ENCODE results near the gene NCK2.

Gene NCK2

DNA sequence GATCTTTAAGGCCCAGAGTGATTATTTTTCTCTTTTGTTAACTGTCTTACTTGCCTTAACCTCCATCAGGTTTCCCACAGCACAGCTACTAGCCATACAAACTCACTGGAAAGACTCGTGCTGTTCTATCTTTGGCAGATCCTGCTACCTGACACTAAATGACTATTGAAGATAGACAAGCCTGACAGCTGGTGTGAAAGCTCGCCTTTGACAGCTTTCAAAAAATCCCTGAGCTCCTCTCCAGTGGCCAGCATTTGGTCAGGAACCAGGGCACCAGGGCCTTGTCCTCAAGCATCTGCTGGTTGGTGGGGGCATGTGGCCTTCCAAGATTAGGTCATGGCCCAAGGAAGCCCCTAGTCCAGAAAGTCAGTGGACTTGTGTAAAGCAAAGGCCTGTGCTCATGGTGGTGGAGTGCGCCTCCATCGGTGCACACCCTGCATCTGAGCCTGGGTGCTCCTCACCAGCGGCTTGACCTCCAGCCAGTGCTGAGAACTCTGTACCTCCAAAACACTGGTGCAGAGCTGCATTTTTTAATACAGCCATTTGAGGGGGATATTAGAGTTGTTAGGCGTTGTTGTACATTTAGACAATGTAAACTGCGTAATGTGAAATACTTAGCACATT lies 158.5 kb downstream of the NCK2 start:
- DNase-seq = no peak

GRCh38 chr2:105904938-105905337 lies 160.2 kb downstream of the NCK2 start:
- DNase-seq = no peak

GRCh38 chr2:105906481-105906880 lies 161.8 kb downstream of the NCK2 start:
- DNase-seq = no peak

- no peak for DNase-seq
Observed at GRCh38 chr2:105907184-105907583, 162.5 kb downstream of the NCK2 start.

- no peak for DNase-seq
Observed at GRCh38 chr2:105909215-105909614, 164.5 kb downstream of the NCK2 start.

GRCh38 chr2:105910497-105911238 lies 166.0 kb downstream of the NCK2 start:
- DNase-seq = no peak

DNA sequence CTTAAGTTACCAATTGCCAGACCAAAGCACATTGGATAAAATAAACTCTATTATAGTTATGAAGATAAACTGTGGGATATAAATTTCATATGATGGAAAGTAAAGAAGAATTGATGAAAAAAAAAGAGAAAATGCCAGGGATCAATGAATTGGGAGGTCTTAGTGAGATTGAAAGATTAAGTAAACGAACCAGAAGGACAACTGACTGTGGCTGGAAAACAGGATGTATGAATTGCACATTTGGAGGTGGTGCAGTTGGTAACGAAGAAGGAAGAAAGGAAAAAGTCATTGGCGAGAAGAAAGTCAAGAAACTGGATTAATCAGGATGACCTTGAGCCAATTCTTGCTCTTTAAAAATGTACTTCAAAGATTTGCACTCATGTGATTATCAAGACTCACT lies 166.7 kb downstream of the NCK2 start:
- DNase-seq = no peak

- DNase-seq = no peak
Observed at GRCh38 chr2:105912081-105912480, 167.4 kb downstream of the NCK2 start.

DNA sequence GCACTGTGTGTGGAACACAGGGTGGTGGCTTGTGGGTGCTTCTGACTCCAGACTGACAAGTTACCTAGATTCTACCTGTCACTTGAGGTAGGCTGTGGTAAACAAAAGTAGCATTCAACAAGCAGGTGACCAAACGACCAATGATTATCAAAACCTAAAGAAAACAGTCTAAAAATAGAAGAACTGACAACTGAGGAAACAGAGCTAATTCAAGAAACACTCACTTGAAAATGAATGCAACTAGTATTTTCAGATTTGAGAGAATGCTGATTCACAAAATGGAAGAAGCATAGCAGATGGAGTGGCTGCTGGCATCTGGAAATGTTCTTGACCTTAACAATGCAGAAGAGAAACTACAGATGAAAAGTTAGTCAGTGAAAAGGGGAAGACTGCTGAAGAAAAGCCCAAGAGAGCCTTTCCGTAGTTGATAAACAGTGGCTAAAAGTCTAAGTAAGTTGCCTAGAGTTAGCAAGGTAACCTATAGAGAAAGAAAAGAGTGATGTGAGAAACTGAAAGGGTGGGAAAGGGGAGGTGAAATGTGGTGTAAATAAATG lies 170.4 kb downstream of the NCK2 start:
- no peak for DNase-seq

DNA sequence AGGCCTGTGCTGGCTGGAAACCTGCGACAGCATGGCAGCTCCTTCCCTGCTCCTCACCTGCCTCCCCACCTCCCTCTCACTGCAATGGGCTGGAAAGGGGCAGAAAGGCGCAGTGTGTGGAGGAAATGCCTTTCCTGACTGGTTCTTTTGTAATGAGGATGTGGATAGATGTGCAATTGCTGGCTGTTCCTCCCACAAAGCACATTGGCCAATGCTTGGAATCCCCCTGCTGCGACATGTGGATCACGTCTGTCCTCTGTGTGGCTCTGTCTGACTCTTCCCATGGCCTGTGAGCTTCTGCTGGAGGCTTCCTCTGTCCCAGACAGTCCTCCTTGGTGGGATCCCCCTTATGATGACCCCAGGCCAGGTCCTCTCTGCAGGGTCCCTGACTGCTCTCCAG lies 172.5 kb downstream of the NCK2 start:
- DNase-seq = no peak

- DNase-seq = no peak
Observed at GRCh38 chr2:105917688-105918087, 173.0 kb downstream of the NCK2 start.

DNA sequence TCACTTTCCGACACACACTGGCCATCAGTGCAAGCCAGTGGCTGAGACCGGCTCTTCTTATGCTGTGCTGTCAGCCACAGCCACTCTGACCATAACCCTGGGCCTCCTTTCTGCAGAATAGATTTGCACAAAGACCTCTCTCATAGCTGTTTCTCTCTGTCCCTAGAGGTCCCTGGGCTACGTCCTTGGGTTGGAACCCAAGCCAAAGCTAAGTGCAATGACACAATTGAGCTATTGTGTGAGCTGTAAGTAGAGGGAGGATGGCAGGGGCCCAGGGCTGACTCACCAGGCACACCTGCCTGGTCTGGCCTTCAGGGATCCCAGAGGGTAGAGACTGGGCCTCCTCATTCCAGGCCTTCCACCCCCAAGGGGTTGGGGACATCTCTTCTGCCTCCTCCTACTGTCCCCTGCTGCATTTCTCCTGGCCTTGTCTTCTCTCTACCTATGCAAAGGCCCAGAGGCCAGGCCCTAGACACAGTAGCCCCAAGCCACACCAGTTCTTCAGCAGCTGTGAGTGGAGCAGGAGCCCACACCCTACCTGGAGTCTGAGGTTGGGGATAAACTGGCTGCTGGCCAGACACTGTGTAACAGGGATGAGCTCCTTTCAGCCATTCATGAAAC lies 174.6 kb downstream of the NCK2 start:
- DNase-seq = no peak

GRCh38 chr2:105919826-105920225 lies 175.1 kb downstream of the NCK2 start:
- DNase-seq = peak; percentile 62

- no peak for DNase-seq
Observed at GRCh38 chr2:105924271-105924670, 179.6 kb downstream of the NCK2 start.

DNA sequence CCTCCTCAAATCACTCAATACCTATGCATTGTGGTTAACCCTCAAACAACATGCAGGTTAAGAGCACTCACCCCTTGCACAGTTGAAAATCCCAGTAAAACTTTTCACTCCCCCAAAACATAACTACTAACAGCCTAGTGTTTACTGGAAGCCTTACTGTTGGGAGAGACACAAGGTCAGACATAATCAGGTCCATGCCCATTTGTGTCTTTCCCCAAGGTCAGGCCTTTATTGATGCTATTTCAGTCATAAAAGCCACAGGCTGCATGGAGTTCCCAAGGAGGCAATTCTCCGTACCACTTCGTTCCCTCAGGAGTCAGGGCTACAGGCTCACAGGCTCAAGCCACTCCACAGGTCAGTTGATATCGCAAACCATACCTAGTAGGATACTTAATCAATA lies 180.2 kb downstream of the NCK2 start:
- DNase-seq = no peak

DNA sequence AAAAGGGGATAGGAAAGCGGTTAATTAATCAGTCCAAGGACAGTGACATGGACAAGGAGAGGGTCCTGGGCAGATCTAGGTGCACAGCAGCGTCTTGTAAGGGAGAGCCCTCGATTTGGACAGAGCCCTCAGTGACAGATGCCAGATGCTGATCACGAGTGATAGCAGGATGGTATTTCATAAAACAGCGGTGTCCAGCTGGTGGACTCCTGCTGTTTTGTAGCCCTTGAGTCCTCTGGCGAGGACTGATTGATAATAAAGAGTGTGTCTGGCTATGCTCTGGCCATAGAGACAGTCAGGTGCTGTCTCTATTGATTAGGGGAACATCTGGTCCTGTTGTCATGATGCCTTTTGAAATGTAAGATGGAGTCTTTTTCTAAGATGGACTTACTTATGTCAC lies 180.7 kb downstream of the NCK2 start:
- DNase-seq = no peak

GRCh38 chr2:105926960-105927678 lies 182.4 kb downstream of the NCK2 start:
- DNase-seq = peak; percentile 56

DNA sequence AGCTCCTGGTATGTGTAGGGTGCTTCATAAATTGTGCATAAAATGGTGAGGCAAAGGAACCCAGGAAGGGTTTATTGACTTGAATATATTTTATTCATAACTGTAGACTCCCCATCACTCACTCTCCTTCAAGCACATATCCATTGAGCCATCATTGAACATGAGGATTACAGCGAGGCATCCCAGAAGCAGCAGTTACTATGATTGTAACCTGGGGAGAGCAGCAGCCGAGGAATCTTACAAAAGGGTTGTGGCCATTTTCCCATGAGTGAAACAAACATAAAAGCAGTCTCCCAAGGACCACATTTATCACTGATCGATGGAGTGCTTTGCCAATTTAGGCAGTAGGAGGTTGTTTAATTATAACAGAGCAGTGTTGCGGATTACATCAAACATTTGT lies 183.4 kb downstream of the NCK2 start:
- DNase-seq = no peak

GRCh38 chr2:105928563-105928962 lies 183.9 kb downstream of the NCK2 start:
- DNase-seq = no peak

DNA sequence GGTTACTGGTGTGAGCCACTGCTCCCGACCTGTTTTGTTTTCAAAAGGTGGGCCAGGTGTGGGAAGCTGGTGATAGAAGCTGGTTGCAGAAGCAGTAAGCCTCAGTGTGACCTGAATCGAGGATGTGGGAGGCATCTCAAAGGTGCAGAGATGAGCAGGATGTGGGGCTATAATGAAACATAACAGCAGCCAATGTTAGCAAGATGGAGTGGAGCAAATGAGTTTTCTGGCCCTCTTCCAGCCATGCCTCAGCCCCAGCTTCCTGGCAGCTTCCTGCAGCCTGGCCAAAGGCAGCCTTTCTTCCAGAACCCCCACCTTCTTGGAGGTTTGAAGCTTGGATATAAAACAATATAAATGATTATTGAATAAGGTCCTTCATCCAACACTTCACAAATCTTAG lies 184.8 kb downstream of the NCK2 start:
- peak; percentile 48 for DNase-seq

DNA sequence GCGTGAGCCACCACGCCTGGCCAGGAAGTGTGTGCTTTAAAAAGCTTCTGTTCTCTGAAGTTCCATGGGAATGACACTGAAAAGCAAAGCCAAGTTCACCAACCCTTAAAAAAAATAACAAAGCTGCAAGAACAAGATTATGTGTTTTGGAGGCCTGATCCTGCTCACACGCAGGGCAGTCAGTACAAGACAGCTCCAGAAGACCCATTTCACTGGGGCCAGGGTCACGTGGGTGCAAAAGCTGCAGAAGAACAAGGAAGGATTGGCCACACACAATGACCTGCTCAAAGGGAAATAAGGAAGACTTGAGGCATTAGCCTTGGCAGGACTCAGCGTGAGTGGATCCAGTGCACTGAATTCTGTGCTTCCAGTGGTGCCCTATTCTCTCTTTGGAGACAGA lies 187.9 kb downstream of the NCK2 start:
- DNase-seq = no peak

DNA sequence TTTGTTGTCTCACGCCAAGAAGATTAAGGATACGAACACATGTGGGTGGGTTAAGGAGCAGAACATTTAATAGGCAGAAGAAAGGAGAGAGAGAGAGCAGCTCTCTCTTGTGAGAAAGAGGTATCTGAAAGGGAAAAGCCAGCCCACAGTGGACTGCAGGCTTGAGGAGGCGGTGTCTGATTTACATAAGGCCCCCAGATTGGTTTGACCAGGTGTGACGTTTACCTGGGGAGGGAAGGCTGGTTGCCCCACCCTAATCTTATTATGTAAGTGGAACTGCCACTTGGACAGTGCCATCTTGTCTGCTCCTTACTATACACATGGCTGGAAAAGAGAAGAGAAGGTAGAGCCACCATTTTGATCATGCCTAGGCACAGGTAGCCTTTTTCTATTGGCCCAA lies 189.2 kb downstream of the NCK2 start:
- no peak for DNase-seq

- DNase-seq = peak; percentile 50
Observed at GRCh38 chr2:105934467-105934866, 189.8 kb downstream of the NCK2 start.
